Stimulated activated CD8-positive, alpha-beta memory T cell treated with anti-CD3 and anti-CD28 coated beads, Interleukin-7, amount 100 ng/mL, for 24 hours (primary cell): Measurements from ENCODE around the gene ADRM1.

Experiments
- DNase-seq: peaks from one replicate; pipeline ENCODE4 v3.0.0-alpha.2; 2020; ENCODE audit warnings: low read depth

ADRM1 gene

GRCh38 chr20:62355878-62356588, 53.2 kb downstream of the ADRM1 start:
- DNase-seq: no peak

- DNase-seq: no peak
These were observed 53.9 kb downstream of the ADRM1 start for GRCh38 chr20:62356589-62357186.

GRCh38 chr20:62357187-62357667, 54.4 kb downstream of the ADRM1 start:
- no peak for DNase-seq

GRCh38 chr20:62357681-62358080, 54.9 kb downstream of the ADRM1 start:
- no peak for DNase-seq
